Astrocyte of the cerebellum (primary cell): ENCODE measurements around the gene ANO9.

Source experiments
- DNase-seq: peaks from one replicate; pipeline ENCODE4 v3.0.0-alpha.2; 2011; ENCODE audit warnings: low read depth
- H3K4me3 ChIP-seq: 2 replicates; pipeline ENCODE4 v1.5.1; 2011; ENCODE audit warnings: mild to moderate bottlenecking, low read depth, low read length, moderate library complexity
- CTCF ChIP-seq: IDR thresholded peaks from 2 replicates; pipeline ENCODE4 v1.5.1; 2012; ENCODE audit warnings: low read length, low read depth, moderate library complexity, mild to moderate bottlenecking; ENCODE audit errors: missing control alignments
- in situ Hi-C: cut with HindIII; loops from 2 replicates; pipeline ENCODE4 v1.10.0; 2017; ENCODE audit warnings: low sequenced_read_pairs

Gene ANO9

GRCh38 chr11:400241-400689 is 41.5 kb downstream of the ANO9 start:
- no peak for TF ChIP-seq CTCF
- in situ Hi-C loops: no loop called here

GRCh38 chr11:399731-400211 is 42.0 kb downstream of the ANO9 start:
- no peak for TF ChIP-seq CTCF
- DNase-seq: no peak
- in situ Hi-C loops: no loop called here
- H3K4me3 ChIP-seq: no peak overlapping the region

More at GRCh38 chr11:400241-400689, 41.5 kb downstream of the ANO9 start:
- no peak overlapping the region for H3K4me3 ChIP-seq
- DNase-seq: no peak

GRCh38 chr11:398826-399225 is 43.0 kb downstream of the ANO9 start:
- no peak overlapping the region for H3K4me3 ChIP-seq
- no peak for TF ChIP-seq CTCF
- no peak for DNase-seq
- in situ Hi-C loops: no loop called here

- DNase-seq: peak; percentile 26
- peak; percentile 60 for TF ChIP-seq CTCF
- in situ Hi-C loops: no loop called here
- peak overlapping the region; percentile 32 for H3K4me3 ChIP-seq
Observed at GRCh38 chr11:396948-397548, 44.8 kb downstream of the ANO9 start.

GRCh38 chr11:396511-396947 is 45.3 kb downstream of the ANO9 start:
- in situ Hi-C loops: no loop called here
- peak overlapping the region; percentile 32 for H3K4me3 ChIP-seq
- TF ChIP-seq CTCF: peak; percentile 33
- DNase-seq: no peak

- no peak for DNase-seq
- no peak for TF ChIP-seq CTCF
- no peak overlapping the region for H3K4me3 ChIP-seq
- in situ Hi-C loops: no loop called here
Observed at GRCh38 chr11:395866-396265, 45.9 kb downstream of the ANO9 start.
